ENCODE data around the gene B3GAT2.

The B3GAT2 gene

GRCh38 chr6:70900047-70900446, 56.8 kb downstream of the B3GAT2 start:
- no peak for DNase-seq (ENCODE audit: low spot score)

GRCh38 chr6:70894001-70894400, 62.9 kb downstream of the B3GAT2 start:
- no peak for DNase-seq (ENCODE audit: low spot score)

GRCh38 chr6:70889270-70889669, 67.6 kb downstream of the B3GAT2 start:
- no peak for DNase-seq (ENCODE audit: low spot score)

DNA sequence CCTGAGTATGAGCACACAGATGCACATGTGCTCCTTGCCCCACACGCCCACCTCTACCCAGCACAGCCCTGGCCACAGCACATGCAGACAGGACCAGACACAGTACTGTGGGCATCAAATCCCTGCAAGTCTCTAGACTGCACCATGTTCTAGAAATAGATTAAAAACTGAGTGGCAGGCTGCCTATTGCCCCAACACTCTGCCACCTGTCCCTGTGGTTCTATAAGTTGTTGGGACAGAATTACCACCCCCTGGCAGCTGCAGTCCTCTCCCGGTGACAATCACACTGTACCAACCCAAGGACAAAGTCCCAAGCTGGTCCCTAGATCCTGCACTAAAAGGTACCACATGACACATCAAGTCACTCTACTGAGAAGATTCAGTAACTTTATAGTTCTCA, 70.2 kb downstream of the B3GAT2 start:
- no peak for DNase-seq (ENCODE audit: low spot score)

- DNase-seq (ENCODE audit: low spot score) = no peak
These were observed 70.8 kb downstream of the B3GAT2 start for GRCh38 chr6:70886071-70886470.

GRCh38 chr6:70884074-70884983, 72.5 kb downstream of the B3GAT2 start:
- peak; percentile 62 for DNase-seq (ENCODE audit: low spot score)

DNA sequence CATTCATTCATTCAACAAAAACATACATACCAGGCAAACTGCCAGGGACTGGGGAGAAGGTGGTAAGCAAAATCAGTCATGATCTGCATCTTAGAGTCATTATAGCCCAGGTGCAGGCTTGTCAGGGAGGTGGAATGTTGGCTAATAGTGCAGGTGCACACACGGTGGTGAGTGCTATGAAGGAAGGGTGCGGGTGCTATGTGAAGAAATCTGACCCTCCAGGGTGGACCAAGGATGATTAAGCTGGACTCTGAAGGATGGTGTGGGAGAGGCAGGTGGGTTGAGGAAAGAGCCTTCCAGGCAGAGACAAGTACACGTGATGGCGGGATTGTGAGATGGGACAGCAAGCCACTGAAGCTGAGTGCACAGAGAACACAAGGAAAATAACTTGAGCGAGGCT, 77.4 kb downstream of the B3GAT2 start:
- no peak for DNase-seq (ENCODE audit: low spot score)

DNA sequence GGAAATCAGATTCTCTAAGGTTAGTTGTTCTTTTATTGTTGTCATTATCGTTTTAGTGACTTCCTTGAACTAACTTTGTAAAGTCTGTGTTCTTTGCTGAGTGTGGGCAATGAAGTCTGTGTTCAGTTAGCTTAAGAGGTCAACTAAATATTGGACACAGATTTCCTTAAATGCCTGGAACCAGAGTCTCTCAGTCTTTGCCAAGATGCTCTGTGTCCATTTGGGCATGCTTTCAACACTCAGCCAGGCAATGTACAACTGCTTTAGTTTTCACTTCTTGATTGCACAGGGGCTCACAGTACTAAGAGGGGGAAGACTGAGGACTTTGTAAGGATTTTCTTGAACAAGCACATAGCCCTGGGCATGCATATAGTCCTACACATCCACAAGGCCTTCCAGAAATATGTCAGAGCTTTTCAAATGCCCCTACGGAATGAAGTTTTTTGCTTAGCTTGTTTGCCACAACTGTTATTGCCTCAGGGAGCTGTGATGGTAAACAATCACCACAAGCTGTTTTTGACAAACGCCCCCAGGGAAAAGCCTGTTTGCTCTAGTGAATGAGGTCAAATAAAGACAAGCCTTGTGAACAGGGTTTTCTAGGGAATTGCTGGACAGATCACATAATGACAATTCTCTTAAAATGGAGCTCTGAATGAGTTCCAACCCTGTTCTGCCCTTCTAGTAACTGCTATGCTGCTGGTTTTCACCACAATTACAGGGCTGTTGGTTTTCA, 82.5 kb downstream of the B3GAT2 start:
- DNase-seq (ENCODE audit: low spot score) = no peak

DNA sequence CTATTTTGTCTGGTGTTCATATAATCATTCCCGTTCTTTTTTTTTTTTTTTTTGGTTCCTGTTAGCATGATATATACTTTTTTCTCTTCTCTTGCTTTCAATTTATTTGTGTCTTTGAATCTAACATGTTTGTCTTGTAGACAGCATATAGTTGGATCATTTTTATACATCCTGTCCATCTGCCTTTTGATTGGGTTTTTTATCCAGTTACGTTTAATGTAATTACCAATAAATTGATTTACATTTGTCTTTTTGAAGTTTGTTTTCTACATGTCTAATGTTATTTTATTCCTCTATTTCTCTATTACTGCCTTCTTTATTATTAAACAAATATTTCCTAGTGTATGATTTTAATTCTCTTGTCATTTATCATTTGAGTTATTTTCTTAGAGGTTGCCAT, 84.4 kb downstream of the B3GAT2 start:
- no peak for DNase-seq (ENCODE audit: low spot score)

- DNase-seq (ENCODE audit: low spot score) = no peak
These were observed 92.5 kb downstream of the B3GAT2 start for GRCh38 chr6:70864401-70864800.

GRCh38 chr6:70863343-70863742, 93.5 kb downstream of the B3GAT2 start:
- DNase-seq (ENCODE audit: low spot score) = no peak

GRCh38 chr6:70860920-70861319, 95.9 kb downstream of the B3GAT2 start:
- no peak for DNase-seq (ENCODE audit: low spot score)

GRCh38 chr6:70860045-70860444, 96.8 kb downstream of the B3GAT2 start:
- DNase-seq (ENCODE audit: low spot score) = no peak

DNA sequence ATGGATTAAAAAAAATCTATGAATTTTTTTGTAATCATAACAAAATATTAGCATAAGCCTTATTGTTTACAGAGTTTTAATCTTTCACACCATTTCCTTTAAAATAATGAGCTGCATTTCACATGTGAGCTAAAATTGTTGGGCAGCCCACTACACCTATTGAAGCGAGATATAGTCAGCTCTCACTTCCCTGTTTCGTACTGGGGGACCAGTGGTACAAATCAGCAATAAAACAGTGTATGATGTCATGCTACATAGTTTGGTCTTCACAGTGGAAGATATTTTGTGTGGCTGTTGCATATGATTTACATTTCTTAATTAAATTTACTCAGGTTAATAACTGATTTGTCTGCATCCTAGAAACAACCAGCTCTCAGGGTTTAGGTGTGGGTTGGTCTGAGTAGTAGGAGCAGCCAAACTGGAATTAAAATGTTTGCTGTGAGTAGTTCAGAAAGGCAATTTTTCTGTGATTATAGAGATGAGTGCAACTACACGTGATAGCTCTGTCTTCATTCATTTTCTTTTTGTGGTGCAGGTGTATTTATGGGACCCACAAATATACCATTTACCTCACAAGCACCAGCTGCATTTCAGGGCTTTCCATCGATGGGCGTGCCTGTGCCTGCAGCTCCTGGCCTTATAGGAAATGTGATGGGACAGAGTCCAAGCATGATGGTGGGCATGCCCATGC, 99.3 kb downstream of the B3GAT2 start:
- DNase-seq (ENCODE audit: low spot score) = no peak

DNA sequence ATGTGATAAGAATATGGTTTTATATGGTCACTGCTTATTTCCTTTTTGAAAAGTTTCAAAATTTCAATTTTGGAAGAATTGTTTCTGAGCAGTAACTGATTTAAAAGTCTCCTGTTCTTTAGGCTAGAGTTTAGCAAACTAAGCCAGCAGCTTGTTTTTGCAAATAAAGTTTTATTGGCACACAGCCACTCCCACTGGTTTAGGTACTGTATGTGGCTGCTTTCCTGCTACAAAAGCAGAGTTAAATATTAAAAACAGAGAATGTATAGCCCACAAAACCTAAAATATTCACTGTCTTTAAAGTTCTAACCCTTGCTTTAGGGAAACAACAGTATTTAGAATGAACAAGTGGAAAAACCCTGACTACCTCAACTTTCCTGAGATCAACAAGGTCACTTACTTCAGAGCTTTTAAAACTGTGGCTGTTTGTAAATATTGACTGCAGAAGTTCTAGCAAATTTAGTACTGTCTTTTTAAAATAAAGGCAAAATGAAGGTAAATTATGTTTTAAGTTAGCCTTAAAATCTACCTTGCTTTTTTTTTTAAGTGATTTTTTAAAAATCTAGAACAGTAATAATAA, 104.1 kb downstream of the B3GAT2 start:
- no peak for DNase-seq (ENCODE audit: low spot score)

- no peak for DNase-seq (ENCODE audit: low spot score)
These were observed 107.4 kb downstream of the B3GAT2 start for GRCh38 chr6:70849348-70850069.

- no peak for DNase-seq (ENCODE audit: low spot score)
These were observed 109.5 kb downstream of the B3GAT2 start for GRCh38 chr6:70847106-70848084.

DNA sequence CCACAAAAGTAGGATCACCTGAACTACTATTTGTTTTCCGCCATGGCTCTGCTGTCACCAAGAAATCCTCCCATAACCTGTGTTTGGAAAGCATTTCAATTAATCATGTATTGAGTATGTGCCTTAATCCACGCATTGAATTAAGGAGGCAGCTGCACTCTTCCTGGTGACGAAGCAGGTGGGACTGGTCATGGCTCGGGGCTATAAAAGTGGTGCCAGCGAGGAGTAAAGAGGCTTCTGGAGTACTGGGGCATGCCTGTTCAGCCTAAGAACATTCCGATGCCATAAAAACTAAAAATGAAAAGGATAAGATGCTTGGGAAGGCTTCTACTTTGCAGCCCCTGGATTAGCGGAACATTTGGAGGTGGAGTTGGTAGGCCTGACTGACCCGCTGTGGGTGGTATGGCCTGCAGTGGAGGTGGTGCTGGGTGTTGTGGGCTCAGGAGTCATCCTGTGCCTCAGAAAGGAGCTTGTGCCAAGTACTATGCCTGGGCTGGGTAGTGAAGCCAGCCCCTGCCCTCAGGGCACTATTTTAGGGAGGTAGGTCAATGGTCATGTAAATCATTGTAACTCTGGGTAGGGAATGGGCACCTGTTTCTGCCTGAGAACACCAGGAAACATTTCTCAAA, 110.5 kb downstream of the B3GAT2 start:
- no peak for DNase-seq (ENCODE audit: low spot score)

- no peak for DNase-seq (ENCODE audit: low spot score)
These were observed 112.6 kb downstream of the B3GAT2 start for GRCh38 chr6:70844301-70844700.

- DNase-seq (ENCODE audit: low spot score) = no peak
These were observed 113.4 kb downstream of the B3GAT2 start for GRCh38 chr6:70843328-70843918.

Data from COLO829 (cell line).